ACHN (cell line): ENCODE results near the gene PCSK4.

Source experiments
- DNase-seq: peaks from one replicate; pipeline ENCODE4 v3.0.0-alpha.2; 2015
- in situ Hi-C: cut with HindIII; loops from 2 replicates; pipeline ENCODE4 v1.10.0; 2017; ENCODE audit warnings: low sequenced_read_pairs, low pct_ligation_motif_present, low pct_unique_long_range_greater_than_20kb

The PCSK4 gene

GRCh38 chr19:1434040-1434366, 56.1 kb downstream of the PCSK4 start:
- in situ Hi-C loops: no loop called here
- no peak for DNase-seq

- in situ Hi-C loops: no loop called here
- no peak for DNase-seq
Measured at GRCh38 chr19:1433119-1434039, 56.8 kb downstream of the PCSK4 start.

- in situ Hi-C loops: no loop called here
Measured at GRCh38 chr19:1432507-1432887, 57.7 kb downstream of the PCSK4 start.

DNA sequence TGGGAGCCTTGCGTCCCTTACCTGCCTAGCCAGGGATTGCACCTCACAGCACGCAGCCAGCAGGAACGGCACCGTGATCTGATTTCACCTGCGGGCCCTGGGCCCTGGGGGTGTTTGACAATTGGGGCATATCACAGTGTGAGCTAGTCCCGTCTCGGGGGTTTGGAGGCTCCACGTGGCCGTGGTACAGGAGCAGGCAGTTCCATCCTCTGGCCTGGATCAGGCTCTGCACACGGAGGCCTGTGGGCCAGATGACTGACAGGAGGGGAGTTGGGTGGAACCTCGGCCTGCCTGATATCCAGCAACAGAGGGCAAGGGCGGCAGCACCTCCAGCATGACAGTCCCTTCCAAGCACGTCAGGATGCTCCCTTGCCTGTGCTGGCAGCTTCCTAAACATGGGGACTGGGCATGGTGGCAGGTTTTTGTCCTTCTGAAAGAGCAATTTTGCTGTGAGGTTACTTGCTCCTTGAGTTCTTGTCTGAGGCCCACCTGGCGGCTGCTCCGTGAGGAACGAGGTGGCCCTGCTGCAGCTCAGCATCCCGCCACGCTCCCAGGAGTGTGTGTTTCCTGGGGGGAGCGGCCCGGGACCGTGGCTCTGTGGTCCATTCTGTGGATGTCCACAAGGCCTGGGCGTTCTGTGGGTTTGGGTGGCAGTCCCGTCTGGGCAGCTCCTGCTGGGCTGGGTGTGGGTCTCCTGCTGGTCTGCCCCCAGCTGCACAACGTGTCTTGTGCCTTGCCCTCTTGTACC, 58.2 kb downstream of the PCSK4 start:
- DNase-seq: no peak
- in situ Hi-C loops: no loop called here

More at GRCh38 chr19:1432507-1432887, 57.7 kb downstream of the PCSK4 start:
- no peak for DNase-seq
